Esophagus squamous epithelium (tissue), 5 donors: ENCODE measurements around the gene NLGN1. TPM values are rescaled to one million over a fixed set of nuclear protein-coding genes. Genes with fewer than 3 reads are reported as not detected.
"Not testable (repeated sequence)": the region's sequence is repeated elsewhere in the genome, so short reads cannot be mapped to it uniquely, and the experiment has no call there.

ENCODE experiments used
- DNase-seq: peaks from one replicate; lab custom pipeline; 2025; lab: John Stamatoyannopoulos, UW
- H3K27ac ChIP-seq, 4 donors: fragments of 200-600 bp; sonication (generic); one replicate each; pipeline ENCODE4 v1.5.1; 2016 to 2019; ENCODE audit warnings: mild to moderate bottlenecking in 1 of 4
- H3K27me3 ChIP-seq, 4 donors: fragments of 200-600 bp; sonication (generic); 1 replicate in 3 of 4; 2 replicates in 1 of 4; pipeline versions ENCODE4 v1.5.1 to v1.6.0; 2017 to 2021; ENCODE audit warnings: antibody characterized with exemption in 1 of 4
- H3K36me3 ChIP-seq, 3 donors: fragments of 200-600 bp; sonication (generic); one replicate each; pipeline ENCODE4 v1.5.1; 2016 to 2019
- H3K4me1 ChIP-seq, 3 donors: fragments of 200-600 bp; sonication (generic); one replicate each; pipeline ENCODE4 v1.5.1; 2017 to 2019
- H3K4me3 ChIP-seq, 4 donors: fragments of 200-600 bp; sonication (generic); 1 replicate in 3 of 4; 2 replicates in 1 of 4; pipeline ENCODE4 v1.5.1; 2016 to 2019; ENCODE audit warnings: mild to moderate bottlenecking in 2 of 4, moderate library complexity in 1 of 4
- H3K9me3 ChIP-seq, 3 donors: fragments of 200-600 bp; sonication (generic); one replicate each; pipeline ENCODE4 v1.5.1; 2016 to 2019
- CTCF ChIP-seq, 6 experiments: fragments of 450-650 bp in 4 of 6; fragments of 200-600 bp in 2 of 6; sonication (generic) in 2 of 6; IDR thresholded peaks; one replicate each; pipeline ENCODE4 v1.5.1; 2016 to 2019; ENCODE audit warnings: antibody characterized with exemption in 6 of 6, mild to moderate bottlenecking in 4 of 6, moderate library complexity in 4 of 6
- POLR2A ChIP-seq, 4 donors: fragments of 450-650 bp; IDR thresholded peaks; one replicate each; pipeline ENCODE4 v1.6.1; 2017; ENCODE audit warnings: antibody characterized with exemption in 4 of 4, mild to moderate bottlenecking in 4 of 4, moderate library complexity in 3 of 4
- WGBS, 2 donors: methylation state at CpG; one replicate each; pipeline ENCODE4 v1.1.5; 2018; 5-methylcytosine and 5-hydroxymethylcytosine counted together
- intact Hi-C: fragments of 100-400 bp; cut with DNase I; formaldehyde crosslinking; loops from one replicate; pipeline ENCODE4 v1.15.0; 2022
- total RNA-seq, 4 donors: library from RNA; depleted of rRNA; stranded (reverse); fragments of >200 nt; gene quantifications; one replicate each; pipeline ENCODE4 v1.1.0, GENCODE V29; 2016
- donor health status: DM: yes; HTN: yes; CAD: no.

NLGN1 gene
- total RNA-seq, 4 donors from 2014 or later: 0.34 to 12.6 (median 2.9) TPM

- DNase-seq: no peak
- intact Hi-C loops: no loop called here
These were observed 825.5 kb downstream of the NLGN1 start for GRCh38 chr3:174223042-174223441.

GRCh38 chr3:174223626-174224025, 826.1 kb downstream of the NLGN1 start:
- Histone ChIP-seq H3K36me3 (no peaks in the 10 kb centered on the region), H3K9me3 (no peaks in the 10 kb centered on the region), H3K27me3 (no peaks in the 10 kb centered on the region), H3K27ac (no peak overlapping the region), H3K4me1 (peaks cover 0 to 14% (median 0%) of the 10 kb centered on the region in 3 donors), H3K4me3 (no peak overlapping the region)
- WGBS, 2 donors: 52 to 56% methylated on average over 1 of the region's 1 CpG
- TF ChIP-seq POLR2A (IDR thresholded peaks at IDR 0.05) (no peak), CTCF (IDR thresholded peaks at IDR 0.05) (no peak)
- intact Hi-C loops: no loop called here
- DNase-seq: no peak

More at GRCh38 chr3:174223042-174223441, 825.5 kb downstream of the NLGN1 start:
- no peak for TF ChIP-seq CTCF (IDR thresholded peaks at IDR 0.05)
- TF ChIP-seq POLR2A (IDR thresholded peaks at IDR 0.05): no peak
- Histone ChIP-seq H3K27ac (no peak overlapping the region), H3K27me3 (no peaks in the 10 kb centered on the region), H3K4me1 (peaks cover 0 to 14% (median 0%) of the 10 kb centered on the region in 3 donors), H3K4me3 (no peak overlapping the region), H3K36me3 (no peaks in the 10 kb centered on the region), H3K9me3 (no peaks in the 10 kb centered on the region)
- 23 to 24% methylated on average over 6 of the region's 6 CpGs for WGBS, 2 donors

GRCh38 chr3:174229916-174230315, 832.4 kb downstream of the NLGN1 start:
- Histone ChIP-seq H3K4me1 (no peaks in the 10 kb centered on the region), H3K36me3 (no peaks in the 10 kb centered on the region), H3K4me3 (no peak overlapping the region), H3K27me3 (no peaks in the 10 kb centered on the region), H3K27ac (no peak overlapping the region), H3K9me3 (no peaks in the 10 kb centered on the region)
- TF ChIP-seq POLR2A (IDR thresholded peaks at IDR 0.05) (no peak), CTCF (IDR thresholded peaks at IDR 0.05) (no peak)
- intact Hi-C loops: no loop called here
- 76 to 78% methylated on average over 2 of the region's 2 CpGs for WGBS, 2 donors
- DNase-seq: no peak

GRCh38 chr3:174232028-174232657, 834.6 kb downstream of the NLGN1 start:
- H3K4me3 ChIP-seq, H3K36me3 ChIP-seq, H3K27me3 ChIP-seq, H3K27ac ChIP-seq, H3K4me1 ChIP-seq, H3K9me3 ChIP-seq, intact Hi-C loops, DNase-seq: not testable (repeated sequence)
- WGBS, 2 donors: 85 to 90% methylated on average over 9 to 10 of the region's 10 CpGs

- intact Hi-C loops: no loop called here
- no peaks in the 10 kb centered on the region for H3K4me1 ChIP-seq
- WGBS, 2 donors: 85 to 88% methylated on average over 12 of the region's 12 CpGs
These were observed 835.3 kb downstream of the NLGN1 start for GRCh38 chr3:174232658-174233429.

More at GRCh38 chr3:174232658-174233429, 835.3 kb downstream of the NLGN1 start:
- H3K4me3 ChIP-seq: no peak overlapping the region
- DNase-seq: no peak
- H3K27ac ChIP-seq: no peak overlapping the region
- H3K9me3 ChIP-seq: no peaks in the 10 kb centered on the region
- no peaks in the 10 kb centered on the region for H3K27me3 ChIP-seq
- no peaks in the 10 kb centered on the region for H3K36me3 ChIP-seq
- TF ChIP-seq CTCF (IDR thresholded peaks at IDR 0.05) (no peak), POLR2A (IDR thresholded peaks at IDR 0.05) (no peak)
